ENCODE measurements around the gene OMP. TPM values are rescaled to one million over a fixed set of nuclear protein-coding genes. Genes with fewer than 3 reads are reported as not detected.

Gene OMP
- total RNA-seq, 2 donors from 2014 or later: not detected

DNA sequence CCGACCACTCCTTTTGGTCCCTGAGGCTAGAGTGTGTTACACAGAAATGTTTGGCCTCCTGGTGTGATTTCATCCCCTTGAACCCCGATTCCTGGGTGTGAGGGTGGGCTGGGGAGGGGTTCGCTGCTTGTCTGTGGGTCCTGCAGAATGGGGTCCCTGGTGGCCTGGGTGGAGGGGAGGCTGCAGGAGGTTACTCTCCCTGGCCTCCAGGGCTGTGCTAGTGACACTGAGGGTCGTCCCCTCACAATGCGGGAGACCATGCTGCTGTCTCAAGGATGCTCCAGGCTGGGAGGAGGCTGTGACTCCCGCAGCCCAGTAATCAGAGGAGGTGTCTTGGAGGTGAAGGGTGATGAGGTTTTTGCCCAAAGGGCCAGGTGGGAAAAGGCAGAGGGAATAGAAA lies 17.0 kb upstream of the OMP start:
- Mint-ChIP-seq H3K4me3 (no peak overlapping the region), H3K27me3 (no peaks in the 10 kb centered on the region), H3K27ac (no peak overlapping the region), H3K4me1 (peaks cover 14% of the 10 kb centered on the region), H3K36me3 (ENCODE audit: low read depth) (no peaks in the 10 kb centered on the region)
- ATAC-seq (no peak), DNase-seq (peak in 2 of 3 donors; percentile 1)
- no peaks in the 10 kb centered on the region for H3K9me3 ChIP-seq (ENCODE audit: control insufficient read depth, low read length, poor library complexity, severe bottlenecking)

DNA sequence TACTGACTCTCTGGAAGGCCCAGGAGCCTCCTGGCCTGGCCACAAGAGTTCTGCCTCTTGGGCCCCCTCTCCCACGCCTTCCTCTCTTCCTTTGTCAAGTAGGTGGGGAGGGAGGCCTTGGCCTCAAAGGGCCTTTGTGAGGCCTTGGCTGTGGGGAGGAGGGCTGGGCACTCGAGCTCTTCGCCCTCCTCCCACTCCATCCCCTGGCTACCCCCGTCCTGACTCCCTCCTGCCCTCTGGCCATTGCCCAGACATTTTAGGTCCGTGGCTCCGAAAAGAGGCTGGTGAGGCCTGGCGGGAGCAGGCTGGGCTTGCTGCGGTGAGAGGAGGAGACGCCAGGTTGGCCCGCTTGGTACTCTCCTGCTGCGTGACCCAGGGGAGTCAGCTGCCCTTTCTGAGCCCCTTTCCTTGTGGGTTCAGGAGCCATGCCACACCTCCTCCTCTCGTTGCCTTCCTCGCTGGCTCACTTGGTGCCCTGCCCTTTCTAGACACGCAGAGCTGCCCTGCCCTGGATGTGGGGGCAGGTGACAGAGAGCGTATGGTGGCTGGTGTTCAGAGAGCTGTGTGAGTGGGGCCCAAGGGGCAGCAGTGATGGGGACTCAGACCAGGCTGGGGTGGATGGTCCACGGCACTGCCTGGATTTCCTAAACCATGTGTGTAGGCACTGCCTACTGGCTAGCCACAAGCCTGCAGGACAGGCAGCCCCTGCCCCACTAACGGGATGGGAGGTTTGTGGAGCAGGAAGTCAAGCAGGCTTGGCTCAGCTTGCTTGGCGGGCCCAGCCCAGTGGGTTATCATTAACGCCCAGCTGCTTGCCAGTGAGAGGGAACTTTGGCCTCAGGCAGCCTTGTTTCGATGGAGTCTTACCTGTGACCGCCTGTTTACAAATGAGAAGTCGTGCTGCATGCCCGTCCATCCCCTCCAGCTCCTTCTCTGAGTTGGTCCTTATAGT lies 15.8 kb upstream of the OMP start:
- Mint-ChIP-seq H3K36me3 (ENCODE audit: low read depth) (no peaks in the 10 kb centered on the region), H3K27me3 (no peaks in the 10 kb centered on the region), H3K4me1 (peaks cover 15% of the 10 kb centered on the region), H3K27ac (no peak overlapping the region), H3K4me3 (peak overlapping the region; percentile 41)
- DNase-seq (peak in 1 of 3 donors; percentile 3), ATAC-seq (no peak)
- H3K9me3 ChIP-seq (ENCODE audit: control insufficient read depth, low read length, poor library complexity, severe bottlenecking): no peaks in the 10 kb centered on the region

DNA sequence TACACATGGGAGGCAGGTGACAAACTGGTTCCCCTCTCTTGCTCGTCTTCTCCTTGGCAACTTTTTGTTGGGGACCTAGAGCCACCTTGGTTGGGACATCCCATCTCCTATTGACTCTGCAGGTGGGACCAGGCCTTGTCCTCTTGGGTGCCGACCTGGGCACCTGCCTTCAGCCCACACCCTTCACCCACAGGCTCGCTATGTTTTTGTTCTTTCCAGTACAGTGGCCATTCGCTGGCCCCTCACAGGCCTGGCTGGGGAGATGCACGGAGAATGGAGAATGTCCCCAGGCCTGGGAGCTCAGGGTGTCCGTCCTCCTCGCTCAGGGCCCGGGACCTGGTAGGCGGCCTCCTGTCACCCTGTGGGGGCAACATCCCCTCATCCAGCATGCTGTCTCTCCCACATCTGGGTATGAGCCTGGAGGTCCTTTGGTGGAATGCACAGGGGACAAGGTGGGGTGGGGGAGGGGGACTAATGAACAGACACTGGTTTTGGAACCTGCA lies 14.9 kb upstream of the OMP start:
- ATAC-seq (no peak), DNase-seq (no peak)
- H3K4me1 Mint-ChIP-seq: peaks cover 9% of the 10 kb centered on the region
- no peaks in the 10 kb centered on the region for H3K9me3 ChIP-seq (ENCODE audit: control insufficient read depth, low read length, poor library complexity, severe bottlenecking)
- H3K27me3 Mint-ChIP-seq: no peaks in the 10 kb centered on the region
- no peaks in the 10 kb centered on the region for H3K36me3 Mint-ChIP-seq (ENCODE audit: low read depth)
- no peak overlapping the region for H3K4me3 Mint-ChIP-seq
- no peak overlapping the region for H3K27ac Mint-ChIP-seq

DNA sequence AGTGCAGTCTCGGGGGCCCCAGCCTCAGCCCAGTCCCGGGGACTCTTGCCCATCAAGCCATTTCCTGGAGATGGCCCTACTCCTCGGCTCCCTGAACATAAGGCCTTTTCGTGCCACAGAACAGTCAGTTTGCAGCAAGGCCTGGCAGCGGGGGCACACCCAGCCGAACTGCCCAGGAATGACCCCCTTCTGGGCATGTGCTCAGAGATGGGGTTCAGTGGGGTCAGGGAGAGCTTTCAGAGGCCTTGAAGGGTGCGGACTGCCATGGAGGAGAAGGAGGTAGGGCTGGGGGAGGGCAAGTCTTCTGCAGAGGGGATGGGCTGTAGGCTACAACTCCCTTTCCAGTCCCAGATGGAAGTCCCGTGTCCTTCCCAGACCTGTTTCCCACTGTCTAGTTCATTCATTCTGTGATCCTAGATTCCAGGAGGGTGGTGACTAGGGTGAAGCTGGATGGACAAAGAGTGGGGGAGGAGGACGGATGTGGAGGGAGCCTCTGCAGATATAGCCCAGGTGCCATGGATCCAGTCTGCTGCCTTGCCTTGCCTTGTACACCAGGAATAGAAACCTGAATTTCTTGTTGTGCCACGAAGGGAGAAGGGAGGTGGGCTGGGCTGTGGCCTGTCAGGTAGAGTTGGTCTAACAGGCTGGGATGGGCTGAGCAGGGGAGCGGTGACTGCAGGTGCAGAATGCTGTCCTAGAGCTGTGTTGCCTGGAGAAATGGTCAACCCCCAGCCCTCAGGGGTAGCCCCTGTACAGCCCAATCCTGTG lies 14.2 kb upstream of the OMP start:
- H3K9me3 ChIP-seq (ENCODE audit: control insufficient read depth, low read length, poor library complexity, severe bottlenecking): no peaks in the 10 kb centered on the region
- H3K4me1 Mint-ChIP-seq: peaks cover 9% of the 10 kb centered on the region
- no peaks in the 10 kb centered on the region for H3K36me3 Mint-ChIP-seq (ENCODE audit: low read depth)
- no peak for DNase-seq
- H3K4me3 Mint-ChIP-seq: no peak overlapping the region
- no peak overlapping the region for H3K27ac Mint-ChIP-seq
- ATAC-seq: no peak
- no peaks in the 10 kb centered on the region for H3K27me3 Mint-ChIP-seq

DNA sequence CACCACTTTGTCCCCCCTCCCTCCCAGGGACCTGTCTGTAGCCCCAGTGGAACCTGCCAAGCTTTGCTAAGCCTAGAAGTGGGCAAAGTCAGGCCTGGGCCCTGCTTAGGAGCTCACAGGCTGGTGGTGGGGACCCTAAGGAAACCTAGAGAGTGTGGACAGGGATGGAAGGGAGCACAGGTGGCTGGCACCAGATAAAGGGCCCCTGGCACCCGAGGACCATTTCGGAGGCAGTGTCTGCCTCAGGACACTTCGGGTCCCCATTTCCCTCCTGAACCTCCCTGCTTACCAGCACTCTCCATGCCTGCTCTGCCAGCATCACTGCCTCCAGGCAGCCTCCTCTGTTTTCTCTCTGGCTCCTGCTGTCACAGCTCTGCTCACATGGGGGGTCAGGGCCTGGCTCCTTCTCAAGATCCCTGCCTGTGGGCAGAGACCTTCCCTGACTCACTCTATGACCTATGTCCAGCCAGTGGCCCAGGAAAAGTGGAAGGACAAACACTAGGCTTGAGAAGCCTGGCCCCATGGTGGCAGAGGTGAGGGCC lies 13.6 kb upstream of the OMP start:
- no peaks in the 10 kb centered on the region for H3K9me3 ChIP-seq (ENCODE audit: control insufficient read depth, low read length, poor library complexity, severe bottlenecking)
- H3K27me3 Mint-ChIP-seq: no peaks in the 10 kb centered on the region
- ATAC-seq: no peak
- H3K4me3 Mint-ChIP-seq: no peak overlapping the region
- no peaks in the 10 kb centered on the region for H3K36me3 Mint-ChIP-seq (ENCODE audit: low read depth)
- H3K4me1 Mint-ChIP-seq: peaks cover 8% of the 10 kb centered on the region
- peak overlapping the region; percentile 19 for H3K27ac Mint-ChIP-seq
- no peak for DNase-seq

DNA sequence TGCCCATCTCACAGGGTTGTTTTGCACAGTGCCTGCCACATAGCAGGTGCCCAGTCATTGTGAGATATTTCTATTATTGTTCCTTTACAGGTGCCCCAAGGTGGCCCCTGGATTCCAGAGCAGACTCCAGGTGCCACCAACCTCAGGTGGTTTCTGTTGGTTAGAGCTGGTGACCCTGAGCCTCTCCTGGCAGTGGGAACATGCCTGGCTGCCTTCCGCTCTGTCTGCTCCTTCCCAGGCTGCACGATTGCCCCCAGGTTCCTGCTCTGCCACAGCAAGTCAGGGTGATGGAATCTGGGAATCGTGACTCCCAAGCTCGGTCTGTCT lies 12.6 kb upstream of the OMP start:
- no peak overlapping the region for H3K27ac Mint-ChIP-seq
- ATAC-seq: no peak
- no peak for DNase-seq
- no peak overlapping the region for H3K4me3 Mint-ChIP-seq
- H3K9me3 ChIP-seq (ENCODE audit: control insufficient read depth, low read length, poor library complexity, severe bottlenecking): no peaks in the 10 kb centered on the region
- H3K4me1 Mint-ChIP-seq: peaks cover 6% of the 10 kb centered on the region
- no peaks in the 10 kb centered on the region for H3K27me3 Mint-ChIP-seq
- H3K36me3 Mint-ChIP-seq (ENCODE audit: low read depth): no peaks in the 10 kb centered on the region

DNA sequence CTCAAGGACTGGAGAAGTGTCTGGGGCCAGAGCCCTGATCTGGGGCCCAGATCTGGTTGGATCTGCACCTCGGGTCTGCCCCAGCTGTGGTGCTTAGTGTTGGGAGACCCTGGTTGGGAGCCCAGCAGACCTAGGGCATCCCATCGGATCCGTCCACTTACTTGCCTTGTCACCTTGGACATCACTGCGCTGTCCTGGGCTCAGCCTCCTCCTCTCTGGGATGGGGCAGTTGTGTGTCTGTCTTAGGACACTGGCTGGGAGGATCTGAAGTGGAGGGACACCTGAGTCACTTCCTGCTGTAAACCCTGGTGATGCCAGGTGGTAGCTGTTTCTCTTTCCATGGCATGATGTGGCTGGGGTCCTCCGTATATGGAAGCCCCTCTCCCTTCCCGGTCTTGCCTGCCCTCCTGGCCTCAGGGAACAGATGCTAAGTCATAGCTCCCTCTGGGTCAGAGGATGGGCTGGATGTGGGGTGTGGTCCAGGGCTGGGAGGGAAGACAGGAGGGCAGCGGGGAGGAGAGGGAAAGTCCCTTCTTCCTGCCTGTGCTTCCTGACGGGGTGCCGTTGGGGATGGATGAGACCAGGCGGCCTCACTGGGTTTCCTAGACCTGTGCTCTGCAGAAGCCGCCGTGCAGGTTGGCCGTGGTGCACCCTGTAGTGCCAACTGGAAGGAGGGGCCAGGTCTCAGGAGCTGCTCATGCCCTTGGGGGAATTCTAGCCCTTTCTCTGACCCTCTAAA lies 12.1 kb upstream of the OMP start:
- peaks cover 6% of the 10 kb centered on the region for H3K4me1 Mint-ChIP-seq

DNA sequence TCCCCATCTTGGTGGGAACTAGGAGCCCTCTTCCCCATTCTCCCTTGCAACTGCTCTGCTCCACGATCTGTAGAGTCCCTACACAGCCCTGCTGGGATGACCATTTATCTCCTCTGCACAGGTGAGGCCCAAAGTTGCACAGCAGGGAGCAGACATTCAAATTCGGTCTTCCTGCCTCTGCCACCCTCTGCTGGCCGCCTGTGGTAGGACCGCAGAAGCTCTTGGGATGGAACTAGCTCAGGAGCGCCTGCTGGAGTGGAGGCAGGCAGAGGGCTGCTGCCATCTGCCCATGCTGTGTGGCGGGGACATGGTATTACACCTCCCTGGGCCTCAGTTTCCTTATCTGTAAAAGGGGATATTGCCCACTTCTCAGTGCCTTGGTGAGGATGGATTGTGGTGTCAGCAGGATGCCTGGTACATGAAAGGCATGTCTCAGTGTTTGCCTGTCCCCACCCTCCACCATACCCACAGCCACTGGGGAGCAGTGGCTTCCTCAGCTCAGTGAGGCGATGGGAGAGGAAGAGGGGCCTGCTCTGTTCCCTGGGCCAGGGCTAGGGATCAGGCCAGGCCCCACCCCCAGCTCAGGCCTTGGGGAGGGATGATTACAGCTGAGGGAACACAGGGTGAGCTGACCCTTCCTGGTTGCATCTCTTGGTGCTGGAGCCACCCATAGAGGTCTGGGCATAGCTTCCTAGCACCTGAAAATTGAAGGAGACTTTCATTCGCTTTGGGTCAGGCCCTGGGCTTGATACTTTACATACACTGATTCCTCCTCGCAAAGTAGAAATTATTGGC lies 11.3 kb upstream of the OMP start:
- H3K4me1 Mint-ChIP-seq: peaks cover 6% of the 10 kb centered on the region
- H3K36me3 Mint-ChIP-seq (ENCODE audit: low read depth): no peaks in the 10 kb centered on the region
- peak; percentile 60 to 72 (median 63) for DNase-seq
- peak overlapping the region; percentile 54 for H3K27ac Mint-ChIP-seq
- no peak overlapping the region for H3K4me3 Mint-ChIP-seq
- ATAC-seq: peak; percentile 96
- H3K9me3 ChIP-seq (ENCODE audit: control insufficient read depth, low read length, poor library complexity, severe bottlenecking): no peaks in the 10 kb centered on the region
- H3K27me3 Mint-ChIP-seq: no peaks in the 10 kb centered on the region

More for the DNA sequence above, 12.1 kb upstream of the OMP start:
- no peak for DNase-seq
- Mint-ChIP-seq H3K27me3 (no peaks in the 10 kb centered on the region), H3K36me3 (ENCODE audit: low read depth) (no peaks in the 10 kb centered on the region), H3K27ac (peak overlapping the region; percentile 54), H3K4me3 (no peak overlapping the region)
- peak; percentile 16 for ATAC-seq
- no peaks in the 10 kb centered on the region for H3K9me3 ChIP-seq (ENCODE audit: control insufficient read depth, low read length, poor library complexity, severe bottlenecking)

DNA sequence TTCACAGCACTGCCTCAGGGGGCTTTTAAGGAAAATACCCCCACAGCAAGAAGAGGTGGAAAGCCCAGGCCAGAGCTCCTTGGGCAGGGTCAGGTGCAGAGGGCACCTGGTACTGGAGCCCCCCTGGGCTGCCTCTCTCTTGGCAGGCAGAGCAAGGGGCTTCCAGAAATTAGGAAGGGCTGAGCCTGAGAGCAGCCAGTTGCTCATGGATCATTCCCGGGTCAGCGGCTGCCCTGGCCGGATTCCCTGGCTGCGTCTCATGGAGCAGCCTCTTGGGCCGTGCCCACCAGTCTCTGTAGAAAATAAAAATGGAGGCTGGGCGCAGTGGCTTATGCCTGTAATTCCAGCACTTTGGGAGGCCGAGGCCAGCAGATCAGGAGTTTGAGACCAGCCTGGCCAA lies 10.3 kb upstream of the OMP start:
- no peak overlapping the region for H3K4me3 Mint-ChIP-seq
- H3K27me3 Mint-ChIP-seq: no peaks in the 10 kb centered on the region
- DNase-seq (no peak), ATAC-seq (no peak)
- no peaks in the 10 kb centered on the region for H3K9me3 ChIP-seq (ENCODE audit: control insufficient read depth, low read length, poor library complexity, severe bottlenecking)
- H3K4me1 Mint-ChIP-seq: peaks cover 6% of the 10 kb centered on the region
- no peak overlapping the region for H3K27ac Mint-ChIP-seq
- no peaks in the 10 kb centered on the region for H3K36me3 Mint-ChIP-seq (ENCODE audit: low read depth)

DNA sequence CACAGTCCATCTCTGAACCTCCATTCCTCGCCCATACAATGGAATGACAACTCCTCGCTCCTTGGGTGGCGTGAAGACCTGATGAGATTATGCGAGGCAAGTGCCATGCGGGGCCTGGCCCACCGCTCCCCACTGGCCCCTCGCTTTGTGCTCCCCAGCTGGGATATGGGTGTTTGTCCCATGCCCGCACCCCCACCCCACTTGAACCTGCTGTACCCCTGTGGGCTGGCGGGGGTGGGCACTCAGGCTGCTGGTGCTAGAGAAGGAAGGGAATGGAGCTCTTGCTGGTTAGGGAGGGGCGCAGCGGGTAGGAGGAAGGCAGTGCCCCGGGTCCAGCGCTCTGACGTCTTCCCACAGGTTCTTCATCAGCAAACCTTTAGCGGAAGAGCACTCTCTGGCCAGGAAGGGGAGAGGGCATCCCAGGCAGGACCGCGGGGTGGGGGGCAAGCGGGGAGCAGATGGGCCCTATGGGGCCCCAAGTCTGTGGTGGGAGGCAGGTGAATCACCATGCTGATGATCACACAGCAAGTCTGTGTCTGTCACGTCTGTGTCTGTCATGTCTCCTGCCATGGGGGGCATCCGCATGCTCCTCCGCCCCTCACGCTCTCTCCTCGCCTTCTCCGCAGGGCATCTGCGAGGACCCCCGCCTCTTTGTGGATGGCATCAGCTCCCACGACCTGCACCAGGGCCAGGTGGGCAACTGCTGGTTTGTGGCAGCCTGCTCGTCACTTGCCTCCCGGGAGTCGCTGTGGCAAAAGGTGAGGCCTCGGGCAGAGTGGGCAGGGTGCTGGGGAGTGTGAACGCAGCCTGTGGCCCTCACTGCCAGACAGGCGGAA lies 9.4 kb upstream of the OMP start:
- Mint-ChIP-seq H3K4me3 (no peak overlapping the region), H3K27me3 (no peaks in the 10 kb centered on the region)

DNA sequence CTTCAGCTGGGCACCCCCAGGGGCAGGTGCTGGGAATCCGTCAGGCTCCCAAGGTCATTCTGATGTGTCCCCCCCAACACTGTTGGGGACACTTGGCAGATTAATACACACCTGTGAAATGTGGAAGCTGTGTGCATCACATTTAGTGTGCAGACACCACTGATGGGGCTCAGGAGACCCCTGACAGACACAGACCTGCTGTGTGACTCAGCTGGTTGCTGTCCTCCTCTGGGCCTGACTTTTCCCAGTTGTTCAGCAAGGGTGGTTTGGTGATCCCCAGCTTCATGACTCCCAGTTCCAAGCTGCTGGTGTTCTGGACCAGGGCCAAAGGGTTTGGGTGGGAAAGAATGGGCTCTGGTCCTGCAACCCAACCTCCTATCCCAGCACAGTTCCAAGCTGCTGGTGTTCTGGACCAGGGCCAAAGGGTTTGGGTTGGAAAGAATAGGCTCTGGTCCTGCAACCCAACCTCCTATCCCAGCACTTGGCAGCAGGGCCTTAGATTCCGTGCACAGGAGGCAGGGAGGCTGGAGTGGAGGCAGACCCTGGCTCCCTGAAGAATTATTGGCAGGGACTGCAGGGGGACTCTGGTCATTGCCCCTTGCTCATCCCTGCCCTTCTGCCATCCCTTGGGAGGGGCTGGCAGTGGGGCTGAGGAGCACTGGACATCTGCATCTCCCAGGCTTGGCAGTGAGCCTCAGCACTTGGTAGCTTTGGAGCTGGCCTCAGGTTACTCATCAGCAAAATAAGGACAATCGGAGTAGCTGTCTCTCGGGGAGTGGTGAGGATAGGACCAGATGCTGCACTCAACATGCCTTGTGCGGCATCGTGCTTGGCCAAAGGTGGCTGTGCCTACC lies 8.4 kb upstream of the OMP start:
- Mint-ChIP-seq H3K27me3 (no peaks in the 10 kb centered on the region), H3K4me1 (peaks cover 6% of the 10 kb centered on the region), H3K27ac (no peak overlapping the region), H3K36me3 (ENCODE audit: low read depth) (no peaks in the 10 kb centered on the region), H3K4me3 (no peak overlapping the region)
- DNase-seq (no peak), ATAC-seq (no peak)
- H3K9me3 ChIP-seq (ENCODE audit: control insufficient read depth, low read length, poor library complexity, severe bottlenecking): no peaks in the 10 kb centered on the region

More for the DNA sequence above, 9.4 kb upstream of the OMP start:
- no peak for ATAC-seq
- peaks cover 6% of the 10 kb centered on the region for H3K4me1 Mint-ChIP-seq
- no peak overlapping the region for H3K27ac Mint-ChIP-seq
- DNase-seq: no peak
- no peaks in the 10 kb centered on the region for H3K9me3 ChIP-seq (ENCODE audit: control insufficient read depth, low read length, poor library complexity, severe bottlenecking)
- H3K36me3 Mint-ChIP-seq (ENCODE audit: low read depth): no peaks in the 10 kb centered on the region

All from T-helper 17 cell (primary cell).